ENCODE results near the gene RAB13. TPM values are rescaled to one million over a fixed set of nuclear protein-coding genes. Genes with fewer than 3 reads are reported as not detected.

The RAB13 gene
- total RNA-seq, 2 donors from 2014 or later, result 62.7 to 84.7 TPM

GRCh38 chr1:153944827-153945117, 41.4 kb downstream of the RAB13 start:
- Histone ChIP-seq H3K36me3 (no peaks in the 10 kb centered on the region), H3K4me1 (peaks cover 9% of the 10 kb centered on the region), H3K27ac (peak overlapping the region; percentile 96), H3K9me3 (no peaks in the 10 kb centered on the region), H3K4me3 (peak overlapping the region; percentile 93), H3K9ac (ENCODE audit: low read depth in 2 of 2, low read length in 2 of 2) (peak overlapping the region; percentile 90 to 98), H3K27me3 (no peaks in the 10 kb centered on the region)
- no peak for TF ChIP-seq CTCF (IDR thresholded peaks at IDR 0.05)
- DNase-seq, result no peak
- intact Hi-C loops (cut with DNase I), result no loop called here

GRCh38 chr1:153944005-153944826, 41.9 kb downstream of the RAB13 start:
- DNase-seq, result no peak
- peaks cover 9% of the 10 kb centered on the region for H3K4me1 ChIP-seq
- H3K9ac ChIP-seq (ENCODE audit: low read depth in 2 of 2, low read length in 2 of 2), result peak overlapping the region; percentile 90 to 98
- H3K36me3 ChIP-seq, result no peaks in the 10 kb centered on the region
- no peak for TF ChIP-seq CTCF (IDR thresholded peaks at IDR 0.05)
- no peaks in the 10 kb centered on the region for H3K27me3 ChIP-seq
- no peaks in the 10 kb centered on the region for H3K9me3 ChIP-seq
- intact Hi-C loops (cut with DNase I), result no loop called here
- H3K4me3 ChIP-seq, result peak overlapping the region; percentile 93
- peak overlapping the region; percentile 96 for H3K27ac ChIP-seq

- H3K9me3 ChIP-seq, result no peaks in the 10 kb centered on the region
- H3K4me3 ChIP-seq, result no peak overlapping the region
- H3K36me3 ChIP-seq, result no peaks in the 10 kb centered on the region
- H3K27me3 ChIP-seq, result no peaks in the 10 kb centered on the region
- TF ChIP-seq CTCF (IDR thresholded peaks at IDR 0.05), result no peak
- no peak for DNase-seq
- H3K9ac ChIP-seq (ENCODE audit: low read depth in 2 of 2, low read length in 2 of 2), result no peak overlapping the region
- intact Hi-C loops (cut with DNase I), result no loop called here
- peaks cover 9% of the 10 kb centered on the region for H3K4me1 ChIP-seq
- H3K27ac ChIP-seq, result no peak overlapping the region
Measured at GRCh38 chr1:153942766-153943549, 43.2 kb downstream of the RAB13 start.

GRCh38 chr1:153941826-153942725, 44.1 kb downstream of the RAB13 start:
- Histone ChIP-seq H3K9ac (ENCODE audit: low read depth in 2 of 2, low read length in 2 of 2) (no peak overlapping the region), H3K36me3 (no peaks in the 10 kb centered on the region), H3K27me3 (no peaks in the 10 kb centered on the region), H3K9me3 (no peaks in the 10 kb centered on the region), H3K4me1 (peaks cover 9% of the 10 kb centered on the region), H3K4me3 (no peak overlapping the region), H3K27ac (no peak overlapping the region)
- DNase-seq, result no peak
- TF ChIP-seq CTCF (IDR thresholded peaks at IDR 0.05), result no peak
- intact Hi-C loops (cut with DNase I), result no loop called here

- Histone ChIP-seq H3K27ac (no peak overlapping the region), H3K4me1 (peaks cover 4% of the 10 kb centered on the region), H3K9ac (ENCODE audit: low read depth in 2 of 2, low read length in 2 of 2) (no peak overlapping the region), H3K9me3 (no peaks in the 10 kb centered on the region), H3K36me3 (peaks cover 8% of the 10 kb centered on the region), H3K4me3 (no peak overlapping the region), H3K27me3 (no peaks in the 10 kb centered on the region)
- DNase-seq, result no peak
- TF ChIP-seq CTCF (IDR thresholded peaks at IDR 0.05), result no peak
- intact Hi-C loops (cut with DNase I), result no loop called here
Measured at GRCh38 chr1:153940756-153941155, 45.4 kb downstream of the RAB13 start.

All from colonic mucosa (tissue), 4 donors.